T-helper 9 cell (primary cell): ENCODE measurements around the gene CRABP2.
A peak's percentile ranks its signal among the peaks of the same experiment; 100 is the strongest.

Source experiments
- DNase-seq: peaks from one replicate; pipeline ENCODE4 v3.0.0-alpha.2; 2020
- total RNA-seq, 2 donors: gene quantifications; one replicate each; lab custom pipeline; 2026; lab: John Stamatoyannopoulos, UW

The CRABP2 gene
- total RNA-seq, result 0.28 to 1.2 reads per million in 2 donors

- peak; percentile 23 for DNase-seq
Measured at GRCh38 chr1:156705321-156705917, at the start of gene CRABP2. CRABP2 (minus strand) TSS chr1:156705583; CDS start chr1:156705446, 137 bp downstream.

- no peak for DNase-seq
Measured at GRCh38 chr1:156754219-156754618, 48.8 kb upstream of the CRABP2 start.

- DNase-seq, result no peak
Measured at GRCh38 chr1:156752843-156753482, 47.6 kb upstream of the CRABP2 start.

GRCh38 chr1:156751757-156752481 lies 46.5 kb upstream of the CRABP2 start:
- peak; percentile 96 for DNase-seq

- no peak for DNase-seq
Measured at GRCh38 chr1:156751451-156751756, 46.0 kb upstream of the CRABP2 start, which contains the start of gene HDGF. HDGF (minus strand) TSS chr1:156751675; CDS start chr1:156751429, 246 bp downstream.

GRCh38 chr1:156750711-156751450 lies 45.5 kb upstream of the CRABP2 start:
- peak; percentile 29 for DNase-seq

GRCh38 chr1:156750191-156750672 lies 44.8 kb upstream of the CRABP2 start:
- DNase-seq, result no peak

- DNase-seq, result no peak
Measured at GRCh38 chr1:156749419-156750118, 44.2 kb upstream of the CRABP2 start.

- no peak for DNase-seq
Measured at GRCh38 chr1:156748670-156749418, 43.5 kb upstream of the CRABP2 start.

- no peak for DNase-seq
Measured at GRCh38 chr1:156747742-156748669, 42.6 kb upstream of the CRABP2 start.

- DNase-seq, result peak; percentile 57
Measured at GRCh38 chr1:156746728-156747631, 41.6 kb upstream of the CRABP2 start.

- no peak for DNase-seq
Measured at GRCh38 chr1:156746406-156746727, 41.0 kb upstream of the CRABP2 start.

- no peak for DNase-seq
Measured at GRCh38 chr1:156745881-156746280, 40.5 kb upstream of the CRABP2 start.

- DNase-seq, result no peak
Measured at GRCh38 chr1:156744786-156745419, 39.5 kb upstream of the CRABP2 start.

- no peak for DNase-seq
Measured at GRCh38 chr1:156744344-156744743, 39.0 kb upstream of the CRABP2 start.

GRCh38 chr1:156743367-156744302 lies 38.3 kb upstream of the CRABP2 start:
- DNase-seq, result no peak

- no peak for DNase-seq
Measured at GRCh38 chr1:156742801-156743200, 37.4 kb upstream of the CRABP2 start.

- no peak for DNase-seq
Measured at GRCh38 chr1:156742017-156742416, 36.6 kb upstream of the CRABP2 start.
